NCI-H446 treated with DMSO at 0.1 percent for 48 hours (cell line): ENCODE measurements around the gene NLRC3.
"Not testable (repeated sequence)": the region's sequence is repeated elsewhere in the genome, so short reads cannot be mapped to it uniquely, and the experiment has no call there.

Experiments
- DNase-seq: peaks from one replicate; lab custom pipeline; 2025; lab: John Stamatoyannopoulos, UW

Gene NLRC3

DNA sequence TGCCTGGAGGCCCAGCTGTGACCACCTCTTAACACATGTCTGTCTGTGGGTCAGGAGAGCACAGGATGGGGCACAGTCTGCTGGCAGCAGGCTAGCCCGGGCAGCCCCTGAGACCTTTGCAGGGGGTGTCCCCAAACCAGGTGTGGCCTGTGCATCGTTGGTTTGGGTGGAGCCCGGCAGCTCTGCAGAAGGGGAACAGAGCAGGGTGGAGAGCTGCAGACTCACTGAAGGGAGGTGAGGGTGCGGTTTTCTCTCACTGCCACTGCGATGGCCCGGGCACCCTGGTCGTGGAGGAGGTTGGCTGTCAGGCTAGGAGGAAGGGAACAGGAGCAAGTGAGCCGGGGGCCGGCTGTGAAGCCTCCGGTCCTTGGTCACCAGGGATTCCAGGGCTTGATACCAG is 28.8 kb downstream of the NLRC3 start:
- no peak for DNase-seq

DNA sequence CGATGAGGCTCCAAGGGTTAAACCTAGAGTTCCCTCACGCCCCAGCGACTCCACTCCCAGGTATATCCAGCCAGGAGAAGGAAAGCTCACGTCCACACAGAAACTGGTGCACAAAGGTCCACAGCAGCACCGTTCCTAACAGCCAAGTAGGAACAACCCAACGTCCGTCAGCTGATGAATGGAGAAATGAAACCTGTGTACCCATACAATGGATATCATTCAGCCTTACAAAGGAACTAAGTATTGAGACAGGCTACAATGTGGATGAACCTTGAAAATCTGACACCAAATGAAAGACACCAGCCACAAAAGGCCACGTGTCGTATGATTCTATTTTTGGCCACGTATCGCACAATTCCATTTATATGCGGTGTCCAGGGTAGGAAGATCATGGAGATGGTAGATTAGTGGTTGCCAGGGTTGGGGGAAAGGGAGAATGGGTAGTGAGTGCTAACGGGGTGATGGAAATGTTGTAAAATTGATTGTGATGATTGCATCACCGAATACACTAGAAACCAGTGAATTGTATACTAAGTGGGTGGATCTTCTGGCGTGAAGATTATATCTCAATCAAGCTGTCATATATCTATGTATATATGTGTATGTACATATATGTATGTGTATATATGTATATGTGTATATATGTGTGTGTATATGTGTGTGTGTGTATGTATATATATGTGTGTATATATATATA is 30.1 kb downstream of the NLRC3 start:
- DNase-seq, result no peak

DNA sequence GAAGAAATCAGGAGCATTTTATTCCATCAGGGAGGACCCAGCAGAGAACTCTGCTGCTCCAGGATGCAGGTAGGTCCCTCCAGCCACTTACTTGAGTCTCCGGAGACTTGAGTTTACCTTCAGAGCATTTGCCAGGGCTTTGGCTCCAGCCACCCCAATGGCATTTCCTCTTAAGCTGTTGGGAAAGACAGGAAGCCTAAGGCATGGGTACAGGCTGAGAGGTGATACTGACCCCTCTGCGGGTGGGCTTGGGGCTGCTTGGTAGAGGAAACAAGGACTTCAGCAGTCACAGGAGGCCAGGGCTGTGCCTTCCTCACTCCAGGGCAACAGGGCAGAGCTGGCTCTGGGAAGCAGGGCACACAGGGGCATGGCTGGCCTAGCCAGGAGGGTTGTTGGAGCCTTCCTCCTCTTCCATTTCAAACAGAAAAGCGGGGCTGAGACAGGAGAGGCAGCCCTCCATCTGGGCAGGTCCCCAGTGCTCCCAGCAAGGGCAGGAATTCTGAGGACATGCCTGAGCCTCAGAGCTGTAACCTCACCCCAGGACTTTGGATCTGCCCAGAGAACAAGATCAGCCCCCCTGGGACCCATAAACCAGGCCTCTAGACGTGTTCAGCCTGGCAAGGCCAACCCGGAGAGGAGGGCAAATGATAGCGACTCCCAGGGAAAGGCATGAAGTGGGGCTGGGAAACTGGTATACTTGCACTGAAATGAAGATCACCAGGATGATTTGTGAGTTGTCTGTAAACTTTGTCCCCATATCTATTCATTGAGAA is 34.4 kb downstream of the NLRC3 start:
- no peak for DNase-seq

DNA sequence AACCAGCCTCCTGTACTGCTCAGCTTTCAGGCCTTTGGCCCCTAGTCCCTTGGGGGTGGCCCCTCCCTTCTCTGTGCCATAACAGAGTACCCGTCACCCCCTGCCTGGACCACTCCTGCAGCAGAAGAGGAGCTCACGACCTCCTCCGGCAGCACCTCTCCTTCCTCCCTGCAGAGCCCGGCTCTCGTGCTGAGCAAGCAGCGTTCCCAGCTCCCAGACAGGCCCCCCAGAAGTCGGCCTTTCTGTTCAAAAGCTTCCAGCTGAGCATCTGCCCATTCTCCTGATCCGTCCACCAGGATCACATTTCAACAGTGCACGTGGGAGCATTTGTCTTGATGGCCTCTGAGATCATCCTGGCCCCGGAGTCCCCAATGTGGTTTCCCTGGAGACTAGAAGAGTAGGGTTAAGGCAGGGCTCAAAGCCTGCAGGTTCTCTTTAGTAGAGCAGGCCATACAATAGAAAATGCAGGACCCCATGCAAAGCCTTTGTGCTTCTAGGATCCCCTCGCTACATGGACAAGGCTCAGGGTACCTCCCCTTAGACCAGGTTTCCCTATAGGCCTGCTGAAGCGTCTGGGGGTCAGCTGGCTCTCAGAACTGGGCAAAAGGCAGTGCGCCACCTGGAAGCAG is 35.6 kb downstream of the NLRC3 start:
- no peak for DNase-seq

DNA sequence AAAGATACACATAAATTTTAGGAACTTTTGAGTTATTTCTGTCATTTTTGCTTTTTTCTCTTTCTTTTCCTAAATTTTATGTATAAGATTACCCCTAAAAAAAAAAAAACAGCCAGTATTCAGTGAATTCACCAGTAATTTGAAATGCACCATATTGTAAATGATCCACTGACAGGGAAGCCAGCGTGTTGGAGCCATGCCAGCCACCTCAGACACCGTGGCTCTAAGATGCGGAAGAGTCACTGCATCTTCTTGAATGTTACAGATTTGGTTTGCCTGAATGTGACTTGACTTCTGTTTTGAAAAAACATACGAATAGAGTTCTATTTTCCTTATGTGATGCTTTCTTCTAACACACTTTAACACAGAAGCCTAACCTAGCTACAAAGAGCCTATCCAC is 39.0 kb downstream of the NLRC3 start:
- no peak for DNase-seq

DNA sequence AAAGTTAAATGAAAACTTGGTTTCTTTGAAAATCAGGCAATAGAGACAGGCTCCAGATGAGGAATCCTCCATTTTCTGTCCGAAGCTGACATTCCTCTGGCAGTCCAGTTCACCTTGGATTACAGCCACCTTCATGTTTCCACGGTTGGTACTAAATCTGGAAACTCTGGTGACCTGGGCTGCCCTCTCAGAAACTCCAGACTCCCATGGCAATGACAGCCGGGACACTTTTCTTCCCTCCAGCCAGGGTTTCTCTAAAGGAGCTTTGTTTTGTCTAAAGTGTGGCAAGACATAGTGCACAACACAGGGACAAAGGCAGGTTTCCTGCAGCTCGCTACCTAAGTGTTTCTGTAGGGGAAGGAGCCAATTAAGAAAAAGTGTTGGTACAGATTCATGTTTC is 40.4 kb downstream of the NLRC3 start:
- no peak for DNase-seq

DNA sequence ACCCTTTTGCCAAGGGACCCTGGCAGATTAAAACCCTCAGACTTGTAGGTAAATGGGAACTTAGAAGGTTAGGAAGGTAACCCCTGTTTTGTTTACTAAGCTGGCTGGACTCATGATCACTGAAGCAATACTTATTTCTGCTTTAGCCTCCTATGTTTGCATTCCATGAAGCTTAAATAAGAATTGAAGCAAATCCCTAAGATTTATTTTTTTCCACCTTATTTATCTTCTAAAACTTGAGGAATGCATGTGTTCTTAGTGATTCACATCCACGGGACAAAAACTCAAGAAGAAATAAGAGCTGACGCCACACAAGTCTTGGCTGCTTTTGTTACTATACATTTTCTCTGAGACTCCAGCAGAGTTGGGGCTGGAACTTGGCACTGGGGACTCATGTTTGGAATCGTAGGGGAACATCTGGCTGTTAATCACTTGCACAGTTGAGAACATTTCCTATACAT is 40.9 kb downstream of the NLRC3 start:
- DNase-seq, result no peak

DNA sequence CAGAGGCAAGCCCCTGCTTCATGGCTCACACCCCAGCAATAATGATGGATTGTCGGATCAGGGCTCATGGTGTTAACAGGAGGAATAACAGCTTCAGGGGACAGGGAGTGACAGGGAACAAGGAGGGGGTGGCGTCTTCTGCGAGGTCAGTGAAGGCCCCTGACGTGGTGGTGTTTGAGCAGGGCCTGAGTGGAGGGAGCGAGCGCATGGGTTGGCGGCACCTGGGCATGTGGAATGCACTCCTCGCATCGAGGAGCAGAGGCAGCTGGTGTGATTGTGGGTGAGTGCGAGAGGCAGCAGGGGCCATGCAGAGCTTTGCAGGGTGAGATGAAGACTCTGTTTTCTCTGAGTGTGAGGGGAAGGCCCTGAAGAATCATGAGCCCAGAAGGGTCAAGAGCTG is 43.1 kb downstream of the NLRC3 start:
- DNase-seq, result no peak

DNA sequence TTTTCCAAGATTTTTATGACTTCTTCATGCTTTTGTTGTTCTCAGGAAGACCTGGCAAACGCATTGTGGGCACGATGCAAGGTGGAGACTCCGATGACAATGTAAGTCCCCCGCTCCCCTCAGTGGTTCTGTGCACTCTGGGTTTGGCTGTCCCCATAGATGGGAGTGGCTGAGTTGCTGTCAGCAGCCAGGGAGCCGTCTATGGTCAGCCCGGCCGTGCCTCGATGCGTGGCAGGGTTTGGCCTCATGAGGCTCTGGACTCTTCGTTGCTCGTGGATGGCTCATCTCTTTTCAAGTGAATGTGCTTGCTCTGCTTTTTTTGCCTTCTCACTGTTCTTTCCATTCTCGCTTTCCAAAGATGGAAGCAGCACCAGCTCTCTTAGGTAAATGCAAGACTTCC is 44.5 kb downstream of the NLRC3 start:
- DNase-seq, result no peak

DNA sequence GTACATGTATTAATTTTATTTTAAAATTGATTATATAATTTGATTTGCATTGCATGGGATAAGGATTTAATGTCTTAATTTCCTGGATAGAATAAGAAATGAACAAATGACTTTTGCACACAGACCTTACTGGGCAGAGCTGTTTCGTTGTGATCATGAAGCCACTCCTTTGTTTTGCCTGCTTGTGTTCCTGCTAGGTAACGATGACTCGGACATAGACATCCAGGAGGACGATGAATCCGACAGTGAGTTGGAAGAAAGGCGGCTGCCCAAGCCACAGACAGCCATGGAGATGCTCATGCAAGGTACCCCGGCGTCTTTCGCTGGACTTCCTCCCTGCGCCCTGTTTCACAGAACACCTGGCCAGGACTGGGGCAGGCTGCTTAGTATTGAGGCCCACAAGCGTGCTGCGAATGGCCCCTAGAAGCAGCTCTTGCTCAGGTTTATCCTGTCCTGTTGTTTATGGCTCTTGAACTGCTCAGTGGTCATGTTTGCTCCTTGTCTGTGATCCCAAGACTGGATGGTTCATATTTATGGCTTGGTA is 46.8 kb downstream of the NLRC3 start:
- no peak for DNase-seq

DNA sequence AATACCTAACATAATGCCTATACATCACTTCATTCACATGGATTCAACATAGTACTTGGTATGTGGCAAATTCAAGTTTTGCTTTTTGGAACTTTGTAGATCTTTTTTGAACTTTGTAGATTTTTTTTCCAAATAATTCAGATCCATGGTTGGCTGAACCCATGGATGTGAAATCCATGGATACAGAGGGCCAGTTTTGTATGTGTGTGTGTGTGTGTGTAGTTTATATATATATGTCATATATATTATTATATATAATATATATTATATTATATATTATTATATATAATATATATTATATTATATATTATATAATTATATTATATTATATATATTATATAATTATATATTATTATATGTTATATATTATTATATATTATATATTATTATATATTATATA is 48.0 kb downstream of the NLRC3 start:
- no peak for DNase-seq

DNA sequence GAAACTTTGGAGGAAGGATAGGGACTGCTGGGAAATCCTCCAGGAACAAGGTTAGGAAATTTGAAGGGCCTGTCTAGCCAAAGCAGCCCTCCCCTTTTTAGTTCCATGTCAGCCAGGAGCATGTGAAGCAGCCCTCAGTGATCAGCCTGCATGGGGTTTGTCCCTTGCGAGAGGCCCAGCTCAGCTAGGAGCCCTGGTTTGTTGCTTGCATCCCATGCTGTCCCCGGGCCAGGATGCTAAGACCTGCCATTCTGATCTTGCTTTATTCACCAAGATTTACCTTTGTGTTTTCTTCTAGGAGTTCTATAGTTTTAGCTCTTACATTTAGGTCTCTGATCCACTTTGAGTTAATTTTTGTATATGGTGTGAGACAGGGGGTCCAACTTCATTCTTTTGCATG is 48.8 kb downstream of the NLRC3 start:
- no peak for DNase-seq

DNA sequence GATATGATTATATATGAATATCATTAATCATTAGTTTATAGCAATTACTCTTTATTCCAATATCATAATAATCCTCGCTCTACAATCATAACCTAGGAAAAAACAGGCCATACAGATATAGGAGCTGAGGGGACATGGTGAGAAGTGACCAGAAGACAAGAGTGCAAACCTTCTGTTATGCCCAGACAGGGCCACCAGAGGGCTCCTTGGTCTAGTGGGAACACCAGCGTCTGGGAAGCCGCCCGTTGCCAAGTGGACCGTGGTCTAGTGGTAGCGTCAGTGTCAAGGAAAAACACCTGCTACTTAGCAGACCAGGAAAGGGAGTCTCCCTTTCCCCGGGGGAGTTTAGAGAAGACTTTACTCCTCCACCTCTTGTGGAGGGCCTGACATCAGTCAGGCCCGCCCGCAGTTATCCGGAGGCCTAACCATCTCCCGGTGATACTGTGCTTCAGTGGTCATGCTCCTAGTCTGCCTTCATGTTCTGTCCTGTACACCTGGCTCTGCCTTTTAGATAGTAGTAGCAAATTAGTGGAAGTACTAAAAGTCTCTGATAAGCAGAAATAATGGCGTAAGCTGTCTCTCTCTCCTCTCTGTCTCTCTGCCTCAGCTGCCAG is 49.9 kb downstream of the NLRC3 start:
- DNase-seq, result not testable (repeated sequence)

DNA sequence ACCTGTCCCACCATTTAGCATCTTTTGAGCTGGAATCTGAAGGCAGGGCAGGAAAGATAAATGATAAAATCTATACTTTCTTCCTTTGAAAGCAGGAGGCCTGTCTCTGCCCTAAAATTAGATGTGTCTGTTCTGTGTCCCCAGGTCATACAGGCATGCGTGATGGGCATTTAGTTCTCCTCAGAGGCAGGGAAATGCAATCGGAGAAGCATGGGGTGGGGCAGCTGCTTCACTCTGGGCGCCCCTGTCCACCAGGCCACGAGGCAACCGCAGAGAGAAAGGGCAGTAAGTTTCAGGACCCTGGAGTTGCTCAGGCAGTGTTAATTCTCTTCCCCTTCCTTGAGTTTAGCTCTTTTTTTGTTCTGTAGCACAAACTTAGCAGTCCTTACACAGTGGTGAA is 51.3 kb downstream of the NLRC3 start:
- no peak for DNase-seq

DNA sequence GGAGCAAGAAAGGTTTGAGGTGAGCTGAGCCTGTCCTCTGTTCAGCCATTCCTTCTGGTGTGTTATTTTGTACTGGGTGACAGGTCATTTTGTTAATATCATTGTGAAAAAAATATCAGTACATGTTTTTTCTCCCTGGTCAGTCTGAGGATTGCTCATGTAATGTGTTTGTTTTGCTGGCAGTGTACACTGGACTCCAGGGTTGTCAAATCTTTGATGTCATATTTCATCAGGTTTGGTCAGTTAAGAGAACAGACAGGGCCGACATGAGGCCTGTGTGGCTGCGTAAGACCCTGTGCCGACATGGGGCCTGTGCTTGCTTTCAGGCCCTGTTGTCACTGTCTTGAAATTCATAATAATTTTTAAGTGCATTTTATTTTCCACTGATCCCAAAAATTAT is 53.9 kb downstream of the NLRC3 start:
- no peak for DNase-seq

DNA sequence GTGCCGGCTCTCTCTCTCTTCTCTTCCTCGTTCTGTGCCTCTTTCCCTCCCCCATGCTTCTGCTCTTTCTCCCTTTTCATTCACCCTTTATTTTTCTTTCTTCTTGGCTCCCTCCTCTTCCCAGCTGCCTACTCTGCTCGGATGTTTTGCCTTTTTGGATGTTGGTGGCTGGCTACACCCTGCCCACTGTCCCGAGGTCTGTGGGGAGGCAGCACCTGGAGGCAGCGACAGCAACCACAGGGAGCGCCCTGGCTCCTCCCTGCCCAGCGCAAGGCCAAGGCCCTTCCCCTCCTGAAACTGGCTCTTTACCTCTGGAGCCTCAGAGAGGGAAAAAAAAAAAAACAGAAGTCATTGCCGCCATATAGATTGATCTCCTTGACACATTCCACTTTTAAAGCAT is 56.4 kb downstream of the NLRC3 start:
- DNase-seq, result no peak

DNA sequence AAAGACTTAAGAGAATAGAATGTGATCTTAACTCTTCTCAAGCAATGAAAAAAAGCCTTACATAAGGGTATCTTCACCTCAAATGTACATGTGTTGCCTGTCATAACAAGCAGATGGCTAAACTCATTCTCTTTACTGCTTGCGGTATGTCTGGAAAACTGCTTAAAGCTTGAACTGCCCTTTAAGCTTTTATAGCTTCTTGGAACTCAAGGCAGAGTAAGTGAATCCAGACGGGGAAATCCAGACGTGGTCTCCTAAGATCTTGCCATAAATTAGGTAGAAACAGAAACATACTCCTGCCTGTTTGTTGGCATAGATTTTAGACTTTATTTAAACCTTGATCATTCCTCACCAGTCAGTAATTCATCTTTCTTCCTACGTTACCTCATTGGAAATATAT is 56.8 kb downstream of the NLRC3 start:
- DNase-seq, result no peak

DNA sequence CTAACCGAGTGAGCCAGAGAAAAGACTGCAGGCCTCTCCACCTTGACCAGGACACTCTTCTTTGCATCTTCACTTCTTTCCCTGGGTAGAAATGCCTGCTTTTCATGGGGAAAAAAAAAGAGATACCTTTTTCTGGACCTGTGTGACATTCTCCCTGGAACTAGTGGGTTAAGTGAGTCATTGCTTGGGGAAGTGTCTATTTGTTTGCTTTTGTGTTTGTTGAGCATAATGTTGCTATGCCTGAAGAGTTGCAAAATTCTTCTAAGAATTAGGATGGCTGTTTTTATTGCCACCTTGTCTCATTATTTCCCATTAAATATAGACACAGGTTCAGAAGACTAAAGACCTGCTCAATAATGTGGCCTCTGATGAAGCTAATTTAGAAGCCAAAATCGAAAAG is 57.6 kb downstream of the NLRC3 start:
- DNase-seq, result no peak

DNA sequence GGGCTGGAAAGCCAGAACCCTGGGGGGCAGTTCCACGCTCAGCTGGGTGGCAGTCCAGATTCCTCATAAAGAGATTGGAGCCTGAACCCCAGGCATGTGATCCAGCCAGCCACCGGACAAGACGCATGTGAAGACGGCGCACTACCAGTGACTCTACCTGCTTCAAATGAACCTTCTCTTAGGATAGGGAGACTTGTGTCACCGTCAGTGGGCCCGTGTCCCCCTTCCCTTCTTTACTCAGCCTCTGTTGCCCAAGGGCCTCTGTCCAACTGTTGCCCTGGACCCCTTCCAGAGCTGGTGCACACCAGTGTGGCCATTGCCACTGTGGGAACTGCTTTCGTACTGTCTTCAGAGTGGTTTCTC is 58.2 kb downstream of the NLRC3 start:
- DNase-seq, result no peak

DNA sequence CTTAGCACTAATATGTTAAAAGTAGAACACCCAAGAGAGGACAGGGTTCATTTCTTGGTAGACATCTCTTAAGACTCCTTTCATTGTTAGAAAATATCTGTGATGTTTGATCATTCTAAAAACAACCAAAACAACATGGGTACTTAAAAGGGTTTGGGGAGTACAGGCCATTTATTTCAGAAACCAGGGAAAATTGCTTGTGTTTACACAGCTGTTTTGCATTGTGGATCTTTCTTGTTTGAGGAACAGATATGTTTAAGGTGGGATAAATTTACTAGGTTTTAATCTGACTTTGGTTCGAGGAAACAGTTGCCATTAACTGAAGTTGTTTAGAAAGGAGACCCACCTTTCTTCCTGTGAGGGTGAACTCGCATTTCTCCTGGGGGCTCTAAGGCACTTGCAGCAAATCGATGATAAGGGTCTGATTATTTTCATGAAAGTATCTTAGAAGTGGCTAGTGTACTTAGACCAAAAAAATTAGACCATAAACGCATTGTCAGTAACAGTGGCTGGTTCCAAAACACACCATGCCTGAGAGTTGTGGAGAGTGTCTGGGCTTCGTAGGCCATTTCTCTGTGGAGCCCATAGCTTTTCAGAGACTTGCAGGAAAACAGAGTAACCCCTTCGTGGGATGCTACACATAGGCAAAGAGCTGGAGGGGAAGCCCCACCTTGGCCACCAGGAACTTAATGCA is 58.8 kb downstream of the NLRC3 start:
- DNase-seq, result no peak

DNA sequence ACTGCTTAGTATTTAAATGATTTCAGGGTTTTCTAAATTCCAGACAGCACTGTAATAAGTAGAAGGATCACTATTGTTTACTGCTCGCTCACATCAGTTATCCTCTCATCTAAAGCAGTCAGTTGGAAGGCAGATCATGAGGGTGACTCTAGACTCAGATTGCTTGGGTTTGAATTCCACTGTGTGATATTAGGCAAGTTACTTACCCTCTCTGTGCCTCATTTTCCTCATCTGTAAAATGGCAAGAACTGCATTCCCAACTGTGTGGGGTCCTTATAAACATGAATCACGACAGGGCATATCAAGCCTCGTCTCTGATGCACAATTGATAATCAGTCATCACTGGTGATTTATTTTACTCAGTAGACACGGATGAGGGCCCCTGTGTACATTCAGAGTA is 61.3 kb downstream of the NLRC3 start:
- DNase-seq, result no peak

DNA sequence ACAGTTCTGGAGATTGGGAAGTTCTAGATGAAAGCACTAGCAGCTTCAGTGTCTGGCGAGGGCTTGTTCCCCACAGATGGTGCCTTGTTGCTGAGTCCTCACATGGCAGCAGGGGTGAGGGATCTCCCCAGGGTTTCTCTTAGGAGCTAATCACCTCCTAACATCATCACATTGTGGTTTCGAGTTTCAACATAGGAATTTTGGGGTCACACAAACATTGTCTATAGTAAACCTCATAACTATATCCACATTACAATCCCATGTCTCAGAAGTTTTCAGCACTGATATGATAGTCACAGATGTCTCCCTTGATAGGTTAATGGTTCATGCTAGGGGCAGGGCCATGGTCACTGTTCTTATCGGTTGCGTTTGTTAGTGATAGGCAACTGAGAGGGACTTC is 62.6 kb downstream of the NLRC3 start:
- DNase-seq, result no peak
